Effector CD4-positive, alpha-beta T cell (primary cell): ENCODE data around the gene PATJ.

Source experiments
- DNase-seq: peaks from one replicate; pipeline ENCODE4 v3.0.0-alpha.2; 2020

The PATJ gene

GRCh38 chr1:62011006-62011405 is 268.7 kb downstream of the PATJ start:
- DNase-seq, result no peak

- no peak for DNase-seq
Measured at GRCh38 chr1:62012095-62012494, 269.8 kb downstream of the PATJ start.

DNA sequence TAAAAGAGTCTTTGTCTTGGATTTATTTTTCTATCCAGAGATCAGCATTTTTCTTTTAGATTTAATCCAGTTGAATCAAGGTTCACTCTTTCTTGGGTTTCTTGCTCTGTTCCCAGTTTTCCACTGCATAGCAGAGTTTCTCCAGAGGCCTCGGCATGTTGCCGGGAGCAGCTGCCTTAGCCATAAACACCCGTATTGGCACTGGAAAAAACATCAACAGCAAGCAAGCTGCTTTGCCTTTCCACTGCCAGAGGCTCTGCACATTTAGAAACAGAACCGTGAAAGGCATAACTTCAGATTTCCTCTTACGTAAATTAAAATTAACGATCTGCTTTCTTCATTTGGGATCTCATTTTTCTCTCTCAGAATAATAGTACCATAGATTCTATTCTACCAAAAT is 270.6 kb downstream of the PATJ start:
- DNase-seq, result no peak

- DNase-seq, result no peak
Measured at GRCh38 chr1:62013264-62013663, 271.0 kb downstream of the PATJ start.

- no peak for DNase-seq
Measured at GRCh38 chr1:62022382-62022983, 280.2 kb downstream of the PATJ start.

DNA sequence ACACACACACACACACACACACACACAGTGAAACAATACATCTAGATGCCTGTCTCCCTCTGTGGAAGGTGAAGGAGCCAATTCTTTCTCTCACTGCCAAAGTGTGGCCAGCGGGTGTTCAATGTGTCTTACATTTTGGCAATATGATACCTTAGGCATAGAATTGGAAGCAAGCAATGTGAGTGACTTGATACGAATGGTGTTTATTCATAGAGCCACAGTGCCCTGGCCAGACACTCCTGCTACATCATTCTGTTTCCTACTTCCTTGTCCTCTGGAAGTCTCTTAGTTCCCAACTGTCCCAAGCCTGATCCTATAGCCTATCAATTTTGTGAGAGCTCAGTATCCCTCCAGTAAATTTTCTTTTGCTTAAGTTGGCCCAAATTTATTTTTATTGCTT is 282.4 kb downstream of the PATJ start:
- DNase-seq, result no peak

DNA sequence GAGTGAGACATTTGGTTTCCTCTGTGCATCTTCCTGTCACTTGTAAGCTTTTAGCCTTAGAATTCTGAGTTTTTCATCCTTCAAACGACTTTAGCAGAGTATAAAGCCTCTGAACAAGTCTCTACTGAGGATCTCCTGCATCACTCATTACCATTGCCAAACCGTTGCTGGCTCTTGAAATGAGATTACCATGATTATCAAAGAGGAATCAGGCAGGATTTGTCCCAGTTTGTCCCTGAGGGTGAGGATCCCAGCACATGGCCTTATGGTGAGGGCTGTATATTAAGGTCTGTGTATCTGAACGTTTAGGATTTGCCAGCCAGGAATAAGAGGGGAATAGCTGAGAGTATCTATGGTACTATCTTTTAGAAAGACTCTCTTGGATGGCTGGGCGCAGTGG is 282.9 kb downstream of the PATJ start:
- DNase-seq, result no peak

DNA sequence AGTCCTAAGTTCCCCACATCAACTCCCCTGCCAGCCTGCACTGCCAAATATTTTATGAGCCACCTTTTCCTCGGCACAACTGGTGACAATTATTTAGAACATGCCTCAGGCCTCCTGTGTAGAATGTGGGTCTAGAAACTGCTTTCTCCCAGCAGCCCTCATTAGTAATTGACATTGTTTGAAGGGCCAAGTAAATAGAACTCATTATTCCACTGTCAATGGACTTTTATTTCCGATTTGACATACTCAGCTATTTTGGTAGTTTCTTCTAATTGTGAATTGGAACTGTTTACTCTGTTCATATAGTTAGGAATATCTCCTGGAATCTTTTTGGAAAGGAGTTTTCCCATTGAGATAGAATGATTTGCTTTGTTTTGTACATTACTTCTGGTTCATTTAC is 283.6 kb downstream of the PATJ start:
- no peak for DNase-seq

DNA sequence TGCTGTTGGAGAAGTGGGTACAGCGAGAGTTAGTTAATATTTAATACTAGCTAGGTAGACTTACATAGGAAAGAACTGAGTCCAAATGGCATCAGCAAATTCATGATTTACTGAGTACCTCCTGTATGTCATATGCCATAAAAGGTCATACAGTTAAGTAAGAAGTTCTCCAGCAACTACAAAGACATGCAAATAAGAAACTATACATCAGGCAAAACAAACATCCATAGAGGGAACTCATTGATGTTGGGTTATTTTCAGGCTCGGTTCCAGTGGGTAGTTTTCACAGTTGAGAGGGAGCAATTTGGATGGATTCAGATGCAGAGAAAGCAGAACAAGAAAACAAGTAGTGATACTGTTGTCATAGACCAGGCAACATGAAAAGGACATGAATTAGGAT is 287.4 kb downstream of the PATJ start:
- DNase-seq, result no peak

- DNase-seq, result no peak
Measured at GRCh38 chr1:62034790-62035189, 292.5 kb downstream of the PATJ start.

GRCh38 chr1:62037274-62037673 is 295.0 kb downstream of the PATJ start:
- DNase-seq, result no peak

- no peak for DNase-seq
Measured at GRCh38 chr1:62038594-62039284, 296.5 kb downstream of the PATJ start.

- no peak for DNase-seq
Measured at GRCh38 chr1:62040450-62040849, 298.2 kb downstream of the PATJ start.

- DNase-seq, result no peak
Measured at GRCh38 chr1:62040973-62041372, 298.7 kb downstream of the PATJ start.

- DNase-seq, result no peak
Measured at GRCh38 chr1:62043154-62043553, 300.9 kb downstream of the PATJ start.

GRCh38 chr1:62045574-62045973 is 303.3 kb downstream of the PATJ start:
- no peak for DNase-seq

DNA sequence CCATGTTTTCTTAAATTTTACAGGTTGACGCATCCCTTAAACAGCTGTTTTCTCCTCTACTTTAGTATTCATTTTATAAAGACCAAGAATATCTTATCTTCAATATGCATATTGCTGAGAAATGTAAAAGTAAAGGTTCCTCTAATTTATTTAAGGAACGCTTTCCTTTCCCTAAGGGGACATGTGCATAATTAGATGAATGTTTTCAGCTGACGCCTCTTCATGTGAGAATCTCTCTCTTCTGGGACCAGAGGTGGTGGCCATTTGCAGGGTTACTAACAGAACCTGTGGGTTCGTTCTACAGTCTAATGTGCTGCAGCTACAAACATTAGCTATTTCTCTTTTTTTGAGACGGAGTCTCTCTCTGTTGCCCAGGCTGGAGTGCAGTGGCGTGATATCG is 304.6 kb downstream of the PATJ start:
- DNase-seq, result no peak

DNA sequence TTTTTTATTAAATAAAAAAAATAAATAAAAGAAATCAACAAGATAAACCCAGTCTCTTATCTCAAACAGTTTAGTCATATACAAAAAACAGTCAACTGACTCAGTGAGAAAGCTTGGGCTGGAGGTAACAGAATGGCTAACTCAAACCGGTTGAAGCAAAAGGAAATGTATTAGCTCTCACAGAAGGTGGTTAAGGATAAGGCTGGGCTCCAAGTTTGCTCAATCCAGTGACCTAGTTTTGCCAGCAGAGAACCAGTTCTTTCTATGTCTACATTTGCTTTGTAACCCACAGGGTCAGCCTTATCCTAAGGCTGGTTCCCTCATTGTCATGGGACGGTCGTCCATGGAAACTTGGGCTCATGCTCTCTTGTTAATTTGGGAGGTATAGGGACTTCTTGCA is 307.9 kb downstream of the PATJ start:
- no peak for DNase-seq

GRCh38 chr1:62052946-62053345 is 310.7 kb downstream of the PATJ start:
- no peak for DNase-seq

GRCh38 chr1:62054188-62054587 is 311.9 kb downstream of the PATJ start:
- no peak for DNase-seq

GRCh38 chr1:62057230-62057629 is 314.9 kb downstream of the PATJ start:
- no peak for DNase-seq

DNA sequence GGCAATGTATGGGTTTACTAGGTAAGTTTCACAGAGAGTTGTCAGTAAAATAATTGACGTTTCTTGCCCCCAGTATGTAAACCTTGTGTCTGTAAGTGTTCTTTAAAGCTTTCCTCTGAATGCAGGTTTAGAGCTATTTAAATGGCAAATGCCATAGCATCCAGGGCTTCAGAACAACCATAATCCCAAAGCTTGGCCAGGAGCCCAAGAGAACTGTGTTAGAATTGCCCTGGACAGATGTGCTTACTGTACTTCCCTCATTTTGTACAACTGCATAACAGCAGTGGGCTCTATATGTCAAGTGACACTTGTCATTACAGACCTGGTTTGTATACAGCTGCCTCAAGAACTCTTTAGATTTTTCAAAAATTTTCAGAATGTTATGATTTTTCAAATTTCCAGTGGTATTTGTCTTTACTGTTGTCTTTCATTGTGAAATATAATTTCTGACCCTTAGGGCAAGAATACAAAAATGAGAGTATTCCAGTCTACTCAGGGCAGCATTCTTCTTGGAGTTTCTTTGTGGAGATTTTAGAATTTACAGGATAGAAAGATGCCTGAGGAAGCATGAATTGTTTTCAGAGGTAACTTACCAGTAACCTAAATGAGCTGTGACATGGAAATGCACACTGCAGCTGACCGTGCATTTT is 315.5 kb downstream of the PATJ start:
- no peak for DNase-seq

DNA sequence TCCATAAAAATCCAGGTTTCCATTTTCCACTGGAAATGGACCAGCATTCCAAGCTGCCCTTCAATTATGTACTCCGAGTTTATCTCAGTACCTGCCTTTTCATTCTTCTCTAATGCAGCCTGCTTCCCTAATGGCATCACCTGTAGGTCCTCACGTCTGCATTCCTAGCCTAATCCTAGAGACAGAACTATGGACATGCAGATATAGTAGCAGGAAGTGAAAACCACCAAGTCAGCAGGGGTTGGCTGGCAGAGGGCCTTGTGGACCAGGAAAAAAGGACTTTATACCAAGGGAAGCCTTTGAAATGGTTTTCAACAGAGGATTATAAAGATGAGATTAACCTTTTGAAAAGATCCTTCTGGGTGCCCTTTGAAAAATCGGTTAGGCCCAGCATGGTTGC is 316.7 kb downstream of the PATJ start:
- DNase-seq, result no peak

- DNase-seq, result no peak
Measured at GRCh38 chr1:62062087-62062486, 319.8 kb downstream of the PATJ start.
